HepG2 (cell line): Measurements from ENCODE around the gene LRIG1. TPM values are rescaled to one million over a fixed set of nuclear protein-coding genes. Genes with fewer than 3 reads are reported as not detected.

Source experiments
- ATAC-seq: fragments of 200-7000 bp; cut with Tn5 transposase; 3 replicates; pipeline ENCODE4 v1.9.1; 2020; ENCODE audit warnings: mild to moderate bottlenecking, moderate library complexity
- BruUV-seq: library from RNA; stranded (reverse); fragments of 400-500 nt; replicated peaks from 2 replicates; lab custom pipeline; 2021; lab: Mats Ljungman, UMichigan
- CTCF ChIA-PET: fragments of 300-600 bp; formaldehyde crosslinking; extraction: SDS; loops from one replicate; lab custom pipeline; 2021; ENCODE audit warnings: low total read pairs, inconsistent platforms, low intra/inter-chr PET ratio; lab: Yijun Ruan, JAX
- POLR2A ChIA-PET: fragments of 350-600 bp; sonication (Branson Sonifier 250); formaldehyde crosslinking; loops from one replicate; lab custom pipeline; 2020; ENCODE audit warnings: antibody characterized with exemption, inconsistent platforms; lab: Yijun Ruan, JAX
- DNase-seq: peaks from one replicate; pipeline ENCODE4 v3.0.0-alpha.2; 2015; ENCODE audit warnings: low spot score
- FAIRE-seq: peaks from 3 replicates; lab custom pipeline; 2011; peaks lifted over from hg19 to GRCh38; lab: Jason Lieb, UNC
- H2AFZ ChIP-seq: one replicate; pipeline ENCODE4 v1.6.1; 2011; ENCODE audit warnings: low read length, inconsistent platforms
- H3K27ac ChIP-seq: fragments of 300-600 bp; 3 replicates; pipeline ENCODE4 v1.8.0; 2011; ENCODE audit warnings: mixed run types, mild to moderate bottlenecking, mixed read lengths, low read length, inconsistent platforms; ENCODE audit not compliant: insufficient read depth; ENCODE audit errors: extremely low read length
- H3K27me3 ChIP-seq, 2 experiments: fragments of 200-600 bp in 1 of 2; 2 replicates in 1 of 2; 3 replicates in 1 of 2; pipeline versions ENCODE4 v1.6.0 to v1.8.0; 2011; ENCODE audit warnings: low read length in 2 of 2, mild to moderate bottlenecking in 2 of 2, moderate library complexity in 2 of 2, inconsistent platforms in 1 of 2; ENCODE audit not compliant: insufficient read depth in 2 of 2, control insufficient read depth in 1 of 2
- H3K36me3 ChIP-seq, 2 experiments: fragments of 200-600 bp in 1 of 2; replicated peaks in 1 of 2; 2 replicates in 1 of 2; 3 replicates in 1 of 2; pipeline versions ENCODE4 v1.5.1 to v1.8.0; 2011; ENCODE audit warnings: low read length in 2 of 2, inconsistent platforms in 1 of 2; ENCODE audit not compliant: insufficient read depth in 2 of 2, control insufficient read depth in 1 of 2
- H3K4me1 ChIP-seq: 2 replicates; pipeline ENCODE4 v1.5.1; 2012; ENCODE audit warnings: low read length, inconsistent platforms; ENCODE audit not compliant: insufficient read depth
- H3K4me2 ChIP-seq: 2 replicates; pipeline ENCODE4 v1.6.0; 2011; ENCODE audit warnings: low read depth, low read length, inconsistent platforms
- H3K4me3 ChIP-seq, 3 experiments: fragments of 200-600 bp in 1 of 3; sonication (generic), shearing (Covaris generic) in 1 of 3; replicated peaks in 1 of 3; 2 replicates each; pipeline ENCODE4 v1.5.1; 2011 to 2016; ENCODE audit warnings: low read length in 3 of 3, inconsistent platforms in 2 of 3, low read depth in 2 of 3, mild to moderate bottlenecking in 2 of 3, control low read depth in 1 of 3, mixed read lengths in 1 of 3; ENCODE audit not compliant: insufficient read depth in 1 of 3
- H3K79me2 ChIP-seq: one replicate; pipeline ENCODE4 v1.6.1; 2011; ENCODE audit warnings: low read length, inconsistent platforms; ENCODE audit not compliant: insufficient read depth
- H3K9ac ChIP-seq: 2 replicates; pipeline ENCODE4 v1.6.0; 2011; ENCODE audit warnings: mild to moderate bottlenecking, low read depth, low read length, inconsistent platforms; ENCODE audit not compliant: insufficient read depth
- H3K9me3 ChIP-seq: 2 replicates; pipeline ENCODE4 v1.5.1; 2012; ENCODE audit warnings: mild to moderate bottlenecking, low read length
- H4K20me1 ChIP-seq: 2 replicates; pipeline ENCODE4 v1.6.0; 2011; ENCODE audit warnings: inconsistent platforms, mild to moderate bottlenecking, low read length, moderate library complexity; ENCODE audit not compliant: insufficient read depth
- ZBED4 ChIP-seq: sonication (generic); formaldehyde crosslinking; IDR thresholded peaks from 2 replicates; pipeline ENCODE4 v1.4.0; 2020; ENCODE audit warnings: missing genetic modification reagents, borderline replicate concordance
- ZNF407 ChIP-seq: sonication (generic); formaldehyde crosslinking; IDR thresholded peaks from one replicate; pipeline ENCODE4 v1.5.1; 2020; ENCODE audit warnings: mild to moderate bottlenecking, missing genetic modification reagents; ENCODE audit errors: not compliant biosample characterization
- ZSCAN22 ChIP-seq: sonication (generic); formaldehyde crosslinking; IDR thresholded peaks from 2 replicates; pipeline ENCODE4 v1.4.0; 2020; ENCODE audit warnings: mild to moderate bottlenecking, missing genetic modification reagents
- WGBS: methylation state at CpG from one replicate; pipeline ENCODE4 v1.1.6; 2017; ENCODE audit warnings: low lambda C conversion rate; 5-methylcytosine and 5-hydroxymethylcytosine counted together
- in situ Hi-C: cut with HindIII; loops from 2 replicates; pipeline ENCODE4 v1.10.0; 2017; ENCODE audit warnings: low pct_unique_long_range_greater_than_20kb; ENCODE audit not compliant: extremely low pct_ligation_motif_present
- intact Hi-C: fragments of 100-400 bp; cut with micrococcal nuclease; formaldehyde crosslinking; loops from one replicate; pipeline ENCODE4 v1.10.0; 2022; ENCODE audit not compliant: unreplicated experiment
- polyA plus RNA-seq, 8 experiments: library from polyadenylated mRNA; depleted of rRNA in 3 of 8; stranded (reverse) in 7 of 8; unstranded in 1 of 8; fragments of >200 nt; fragmentation: Illumina TruSeq in 4 of 8; extraction: Trizol in 4 of 8; gene quantifications; 2 replicates each; pipeline versions ENCODE4 v1.2.1 to v1.2.3, GENCODE V29; 2011 to 2016; ENCODE audit warnings: low read depth in 4 of 8, missing spikeins in 1 of 8, mixed read lengths in 1 of 8; ENCODE audit not compliant: insufficient read depth in 1 of 8
- total RNA-seq, 5 experiments: library from RNA; depleted of rRNA; stranded (reverse); fragments of >200 nt; fragmentation: Illumina TruSeq; extraction: Trizol; gene quantifications; 2 replicates each; pipeline ENCODE4 v1.2.3, GENCODE V29; 2016; ENCODE audit warnings: low read depth in 1 of 5
- TF ChIP-seq, protein P1 (sequence below): sonication (generic); formaldehyde crosslinking; IDR thresholded peaks from 2 replicates; pipeline ENCODE4 v1.8.0; 2023; ENCODE audit warnings: mild to moderate bottlenecking, missing genetic modification reagents
- TF ChIP-seq, protein P2 (sequence below): sonication (generic); formaldehyde crosslinking; IDR thresholded peaks from 2 replicates; pipeline ENCODE4 v1.9.0; 2022; ENCODE audit warnings: low read depth, missing genetic modification reagents
- TF ChIP-seq, protein P3 (sequence below): sonication (generic); formaldehyde crosslinking; IDR thresholded peaks from 2 replicates; pipeline ENCODE4 v1.5.0; 2020; ENCODE audit warnings: missing genetic modification reagents

LRIG1 gene
- total and polyA plus RNA-seq, 2 of the 13 experiments (the other 11 are each of a cell fraction or from before 2014, with no cell fraction given): 17.8 to 24.8 TPM

- Histone ChIP-seq H3K9ac (no peak overlapping the region), H3K79me2 (peaks cover 4% of the 10 kb centered on the region), H3K4me3 (no peak overlapping the region), H3K27ac (no peak overlapping the region), H3K36me3 (peaks cover 14 to 32% of the 10 kb centered on the region in 2 experiments), H4K20me1 (no peaks in the 10 kb centered on the region), H2AFZ (no peak overlapping the region), H3K27me3 (no peaks in the 10 kb centered on the region), H3K4me1 (peaks cover 5% of the 10 kb centered on the region; the same call in 1 of the 2 replicates), H3K4me2 (no peak overlapping the region), H3K9me3 (peaks cover 10% of the 10 kb centered on the region)
- FAIRE-seq: no peak
- intact Hi-C loops (no loop called here), in situ Hi-C loops (no loop called here)
- ATAC-seq: no peak
- ChIA-PET CTCF (no interaction called here), POLR2A (no interaction called here)
- no TSS peak for BruUV-seq
- WGBS: 89% methylated on average over 7 of the region's 14 CpGs
- no peak for DNase-seq
- TF ChIP-seq, protein P1, sequence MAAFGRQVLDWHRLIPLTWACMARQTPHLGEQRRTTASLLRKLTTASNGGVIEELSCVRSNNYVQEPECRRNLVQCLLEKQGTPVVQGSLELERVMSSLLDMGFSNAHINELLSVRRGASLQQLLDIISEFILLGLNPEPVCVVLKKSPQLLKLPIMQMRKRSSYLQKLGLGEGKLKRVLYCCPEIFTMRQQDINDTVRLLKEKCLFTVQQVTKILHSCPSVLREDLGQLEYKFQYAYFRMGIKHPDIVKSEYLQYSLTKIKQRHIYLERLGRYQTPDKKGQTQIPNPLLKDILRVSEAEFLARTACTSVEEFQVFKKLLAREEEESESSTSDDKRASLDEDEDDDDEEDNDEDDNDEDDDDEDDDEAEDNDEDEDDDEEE: no peak
- no peak for TF ChIP-seq ZSCAN22 (CRISPR knock-in tag)
- TF ChIP-seq ZNF407 (CRISPR knock-in tag): no peak
- TF ChIP-seq ZBED4: no peak
- TF ChIP-seq, protein P2, sequence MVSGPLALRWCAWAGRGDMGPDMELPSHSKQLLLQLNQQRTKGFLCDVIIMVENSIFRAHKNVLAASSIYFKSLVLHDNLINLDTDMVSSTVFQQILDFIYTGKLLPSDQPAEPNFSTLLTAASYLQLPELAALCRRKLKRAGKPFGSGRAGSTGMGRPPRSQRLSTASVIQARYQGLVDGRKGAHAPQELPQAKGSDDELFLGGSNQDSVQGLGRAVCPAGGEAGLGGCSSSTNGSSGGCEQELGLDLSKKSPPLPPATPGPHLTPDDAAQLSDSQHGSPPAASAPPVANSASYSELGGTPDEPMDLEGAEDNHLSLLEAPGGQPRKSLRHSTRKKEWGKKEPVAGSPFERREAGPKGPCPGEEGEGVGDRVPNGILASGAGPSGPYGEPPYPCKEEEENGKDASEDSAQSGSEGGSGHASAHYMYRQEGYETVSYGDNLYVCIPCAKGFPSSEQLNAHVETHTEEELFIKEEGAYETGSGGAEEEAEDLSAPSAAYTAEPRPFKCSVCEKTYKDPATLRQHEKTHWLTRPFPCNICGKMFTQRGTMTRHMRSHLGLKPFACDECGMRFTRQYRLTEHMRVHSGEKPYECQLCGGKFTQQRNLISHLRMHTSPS (CRISPR knock-in tag): no peak
- TF ChIP-seq, protein P3, sequence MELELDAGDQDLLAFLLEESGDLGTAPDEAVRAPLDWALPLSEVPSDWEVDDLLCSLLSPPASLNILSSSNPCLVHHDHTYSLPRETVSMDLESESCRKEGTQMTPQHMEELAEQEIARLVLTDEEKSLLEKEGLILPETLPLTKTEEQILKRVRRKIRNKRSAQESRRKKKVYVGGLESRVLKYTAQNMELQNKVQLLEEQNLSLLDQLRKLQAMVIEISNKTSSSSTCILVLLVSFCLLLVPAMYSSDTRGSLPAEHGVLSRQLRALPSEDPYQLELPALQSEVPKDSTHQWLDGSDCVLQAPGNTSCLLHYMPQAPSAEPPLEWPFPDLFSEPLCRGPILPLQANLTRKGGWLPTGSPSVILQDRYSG: no peak
Measured at GRCh38 chr3:66416556-66417304, 84.1 kb downstream of the LRIG1 start.
